Lower lobe of right lung (tissue), 2 donors: ENCODE results near the gene CNTD1. TPM values are rescaled to one million over a fixed set of nuclear protein-coding genes. Genes with fewer than 3 reads are reported as not detected.

Experiments used
- ATAC-seq, 2 donors: fragments of 200-7000 bp; cut with Tn5 transposase; one replicate each; pipeline ENCODE4 v1.9.1; 2020 to 2022; ENCODE audit warnings: mild to moderate bottlenecking in 2 of 2, moderate library complexity in 2 of 2
- DNase-seq: peaks from one replicate; pipeline ENCODE4 v3.0.0-alpha.2; 2020
- H3K27ac ChIP-seq: fragments of 200-600 bp; one replicate; pipeline ENCODE4 v1.8.0; 2022
- H3K27me3 ChIP-seq: fragments of 200-600 bp; one replicate; pipeline ENCODE4 v1.8.0; 2022; ENCODE audit warnings: low read depth
- H3K36me3 ChIP-seq: fragments of 200-600 bp; one replicate; pipeline ENCODE4 v1.8.0; 2022; ENCODE audit warnings: mild to moderate bottlenecking
- H3K4me1 ChIP-seq: fragments of 200-600 bp; one replicate; pipeline ENCODE4 v1.8.0; 2022
- H3K4me3 ChIP-seq: fragments of 200-600 bp; one replicate; pipeline ENCODE4 v1.8.0; 2022; ENCODE audit warnings: mild to moderate bottlenecking
- H3K9me3 ChIP-seq: fragments of 200-600 bp; one replicate; pipeline ENCODE4 v1.8.0; 2022
- CTCF ChIP-seq: fragments of 200-600 bp; IDR thresholded peaks from one replicate; pipeline ENCODE4 v1.8.0; 2022; ENCODE audit warnings: antibody characterized with exemption, mild to moderate bottlenecking
- intact Hi-C: fragments of 100-400 bp; cut with DNase I; formaldehyde crosslinking; loops from one replicate; pipeline ENCODE4 v1.11.0; 2022
- total RNA-seq: library from RNA; stranded (reverse); fragmentation: NEBNext Ultra II Directional; extraction: Animal tissue kit (Norgen Biotek cat#: 25700); gene quantifications from one replicate; pipeline ENCODE4 v1.2.1, GENCODE V29; 2021
- donor health status: DM: no; HTN: yes; CAD: no; lungs with severe emphysema.

CNTD1 gene
- total RNA-seq, 1 donor from 2014 or later = 1.6 TPM

- Histone ChIP-seq H3K9me3 (no peaks in the 10 kb centered on the region), H3K4me1 (peaks cover 21% of the 10 kb centered on the region), H3K27ac (no peak overlapping the region), H3K36me3 (peaks cover 46% of the 10 kb centered on the region), H3K27me3 (peaks cover 46% of the 10 kb centered on the region), H3K4me3 (no peak overlapping the region)
- no peak for TF ChIP-seq CTCF
- no peak for DNase-seq
- intact Hi-C loops = no loop called here
- ATAC-seq = no peak
Observed at GRCh38 chr17:42779304-42779935, 19.2 kb upstream of the CNTD1 start.

- Histone ChIP-seq H3K27ac (no peak within 1 kb of the TSS), H3K4me3 (peak within 1 kb of the TSS; percentile 31), H3K4me1 (peaks cover 18% of the 10 kb centered on the region), H3K9me3 (no peaks in the 10 kb centered on the region), H3K27me3 (peaks cover 52% of the 10 kb centered on the region), H3K36me3 (peaks cover 45% of the 10 kb centered on the region)
- no peak for TF ChIP-seq CTCF
- DNase-seq (no peak), ATAC-seq (peak; percentile 18 to 20)
- intact Hi-C loops = no loop called here
Observed at GRCh38 chr17:42779936-42780850, 18.5 kb upstream of the CNTD1 start, which contains the start of gene WNK4. Gene WNK4 (plus strand): TSS chr17:42780610. CDS start chr17:42780699, 89 bp downstream.

- Histone ChIP-seq H3K27ac (no peak overlapping the region), H3K4me3 (peak overlapping the region; percentile 31), H3K27me3 (peaks cover 61% of the 10 kb centered on the region), H3K36me3 (peaks cover 37% of the 10 kb centered on the region), H3K4me1 (peaks cover 18% of the 10 kb centered on the region), H3K9me3 (no peaks in the 10 kb centered on the region)
- no peak for ATAC-seq
- DNase-seq = no peak
- intact Hi-C loops = no loop called here
- no peak for TF ChIP-seq CTCF
Observed at GRCh38 chr17:42780851-42781638, 17.6 kb upstream of the CNTD1 start.

- no peak for TF ChIP-seq CTCF
- intact Hi-C loops = no loop called here
- Histone ChIP-seq H3K27me3 (peaks cover 66% of the 10 kb centered on the region), H3K4me1 (peaks cover 18% of the 10 kb centered on the region), H3K36me3 (peaks cover 30% of the 10 kb centered on the region), H3K4me3 (no peak overlapping the region), H3K9me3 (no peaks in the 10 kb centered on the region), H3K27ac (no peak overlapping the region)
- DNase-seq (no peak), ATAC-seq (no peak)
Observed at GRCh38 chr17:42781639-42782165, 17.0 kb upstream of the CNTD1 start.
